ENCODE results near the gene CTBP2. TPM values are rescaled to one million over a fixed set of nuclear protein-coding genes. Genes with fewer than 3 reads are reported as not detected.

CTBP2 gene
- total RNA-seq, 4 donors from 2014 or later: 74.8 to 103 (median 79.2) TPM

DNA sequence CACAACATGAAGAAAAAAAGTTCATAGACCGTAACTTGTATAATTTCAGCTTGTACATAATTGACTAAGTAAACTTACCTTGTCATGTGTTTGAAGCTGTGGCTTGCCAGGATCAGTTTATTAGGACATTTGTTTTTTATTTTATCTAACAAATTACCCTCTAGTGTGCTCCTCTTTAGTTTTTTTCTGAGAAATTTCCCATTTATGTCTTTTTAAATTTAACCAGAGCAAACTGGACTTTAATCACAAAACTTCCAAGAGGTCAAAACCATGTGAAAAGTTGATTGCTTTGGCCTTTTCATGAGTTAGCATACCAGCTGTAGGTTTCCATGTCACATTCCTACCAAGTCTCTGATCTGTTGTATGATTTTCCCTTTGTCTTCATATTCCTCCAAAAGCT is 176.0 kb downstream of the CTBP2 start:
- no peak for ATAC-seq
- H3K36me3 ChIP-seq: peaks cover 5 to 79% of the 10 kb centered on the region in 2 donors
- H3K4me3 ChIP-seq: no peak overlapping the region
- no peak for TF ChIP-seq POLR2A (IDR thresholded peaks at IDR 0.05)
- TF ChIP-seq, protein P1, sequence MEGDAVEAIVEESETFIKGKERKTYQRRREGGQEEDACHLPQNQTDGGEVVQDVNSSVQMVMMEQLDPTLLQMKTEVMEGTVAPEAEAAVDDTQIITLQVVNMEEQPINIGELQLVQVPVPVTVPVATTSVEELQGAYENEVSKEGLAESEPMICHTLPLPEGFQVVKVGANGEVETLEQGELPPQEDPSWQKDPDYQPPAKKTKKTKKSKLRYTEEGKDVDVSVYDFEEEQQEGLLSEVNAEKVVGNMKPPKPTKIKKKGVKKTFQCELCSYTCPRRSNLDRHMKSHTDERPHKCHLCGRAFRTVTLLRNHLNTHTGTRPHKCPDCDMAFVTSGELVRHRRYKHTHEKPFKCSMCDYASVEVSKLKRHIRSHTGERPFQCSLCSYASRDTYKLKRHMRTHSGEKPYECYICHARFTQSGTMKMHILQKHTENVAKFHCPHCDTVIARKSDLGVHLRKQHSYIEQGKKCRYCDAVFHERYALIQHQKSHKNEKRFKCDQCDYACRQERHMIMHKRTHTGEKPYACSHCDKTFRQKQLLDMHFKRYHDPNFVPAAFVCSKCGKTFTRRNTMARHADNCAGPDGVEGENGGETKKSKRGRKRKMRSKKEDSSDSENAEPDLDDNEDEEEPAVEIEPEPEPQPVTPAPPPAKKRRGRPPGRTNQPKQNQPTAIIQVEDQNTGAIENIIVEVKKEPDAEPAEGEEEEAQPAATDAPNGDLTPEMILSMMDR (IDR thresholded peaks at IDR 0.05): no peak
- TF ChIP-seq POLR2AphosphoS5 (IDR thresholded peaks at IDR 0.05): no peak
- TF ChIP-seq EP300 (IDR thresholded peaks at IDR 0.05): no peak
- H3K27ac ChIP-seq: no peak overlapping the region
- no peaks in the 10 kb centered on the region for H3K27me3 ChIP-seq
- no peaks in the 10 kb centered on the region for H3K9me3 ChIP-seq
- 69 to 91% methylated on average over 1 of the region's 1 CpG for WGBS, 2 donors (ENCODE audit: low coverage in 1 of 2)
- H3K4me1 ChIP-seq: peaks cover 0 to 9% (median 0%) of the 10 kb centered on the region in 3 donors

GRCh38 chr10:124983321-124983720 is 177.0 kb downstream of the CTBP2 start:
- H3K9me3 ChIP-seq: no peaks in the 10 kb centered on the region
- no peak overlapping the region for H3K27ac ChIP-seq
- H3K4me1 ChIP-seq: peaks cover 0 to 14% (median 0%) of the 10 kb centered on the region in 3 donors
- WGBS, 2 donors (ENCODE audit: low coverage in 1 of 2): 21 to 46% methylated on average over 3 to 6 of the region's 6 CpGs
- peaks cover 5 to 68% of the 10 kb centered on the region in 2 donors for H3K36me3 ChIP-seq
- no peak overlapping the region for H3K4me3 ChIP-seq
- TF ChIP-seq POLR2A (IDR thresholded peaks at IDR 0.05) (no peak), EP300 (IDR thresholded peaks at IDR 0.05) (no peak), POLR2AphosphoS5 (IDR thresholded peaks at IDR 0.05) (no peak)
- TF ChIP-seq, protein P1 (IDR thresholded peaks at IDR 0.05): no peak
- no peaks in the 10 kb centered on the region for H3K27me3 ChIP-seq
- no peak for ATAC-seq

GRCh38 chr10:124978376-124978725 is 182.0 kb downstream of the CTBP2 start:
- H3K9me3 ChIP-seq: no peaks in the 10 kb centered on the region
- peaks cover 0 to 20% (median 0%) of the 10 kb centered on the region in 3 donors for H3K4me1 ChIP-seq
- WGBS, 2 donors (ENCODE audit: low coverage in 1 of 2): 56 to 89% methylated on average over 2 to 4 of the region's 5 CpGs
- H3K27ac ChIP-seq: no peak overlapping the region
- peaks cover 0 to 47% of the 10 kb centered on the region in 2 donors for H3K36me3 ChIP-seq
- no peak for TF ChIP-seq EP300 (IDR thresholded peaks at IDR 0.05)
- TF ChIP-seq POLR2AphosphoS5 (IDR thresholded peaks at IDR 0.05): no peak
- TF ChIP-seq, protein P1 (IDR thresholded peaks at IDR 0.05): no peak
- no peak for TF ChIP-seq POLR2A (IDR thresholded peaks at IDR 0.05)
- no peak for ATAC-seq
- no peak overlapping the region for H3K4me3 ChIP-seq
- no peaks in the 10 kb centered on the region for H3K27me3 ChIP-seq

DNA sequence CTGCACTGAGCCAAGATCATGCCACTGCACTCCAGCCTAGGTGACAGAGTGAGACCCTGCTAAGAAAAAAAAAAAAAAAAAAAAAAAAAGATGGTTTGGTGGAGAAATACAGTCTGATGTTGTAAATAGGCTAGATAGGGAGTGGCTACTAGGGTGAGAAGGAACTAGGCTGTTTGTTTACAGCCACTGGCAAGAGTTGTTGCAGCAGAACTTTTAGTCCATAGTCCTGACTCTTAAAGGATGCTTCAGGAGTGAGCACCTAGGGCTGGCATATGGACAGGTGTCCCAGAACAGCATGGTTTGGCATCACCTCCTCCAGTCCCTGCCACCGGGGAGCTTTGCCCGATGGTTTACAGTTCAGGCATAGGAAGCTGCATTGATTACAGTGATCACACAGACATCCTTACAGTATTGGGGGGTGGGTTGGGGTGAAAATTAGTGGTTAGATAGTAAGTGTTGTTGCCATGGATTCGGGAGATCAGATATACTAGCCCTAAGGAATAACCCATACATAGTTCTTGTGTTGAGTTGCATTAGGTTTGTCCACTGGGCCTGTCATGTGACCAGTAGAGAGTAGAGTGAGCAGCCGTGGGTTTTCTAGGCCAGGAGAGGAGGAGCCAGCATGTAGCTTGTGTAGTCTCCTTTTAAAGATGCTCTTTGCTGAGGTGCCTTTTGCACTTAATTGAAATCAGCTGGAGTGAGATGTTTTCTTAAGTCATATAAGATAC is 182.6 kb downstream of the CTBP2 start:
- Histone ChIP-seq H3K4me1 (peaks cover 0 to 17% (median 0%) of the 10 kb centered on the region in 3 donors), H3K36me3 (peaks cover 0 to 42% of the 10 kb centered on the region in 2 donors), H3K4me3 (no peak overlapping the region), H3K27ac (no peak overlapping the region), H3K27me3 (no peaks in the 10 kb centered on the region), H3K9me3 (no peaks in the 10 kb centered on the region)
- no peak for TF ChIP-seq POLR2A (IDR thresholded peaks at IDR 0.05)
- TF ChIP-seq, protein P1 (IDR thresholded peaks at IDR 0.05): no peak
- TF ChIP-seq POLR2AphosphoS5 (IDR thresholded peaks at IDR 0.05): no peak
- TF ChIP-seq EP300 (IDR thresholded peaks at IDR 0.05): no peak
- WGBS, 2 donors (ENCODE audit: low coverage in 1 of 2): 67 to 75% methylated on average over 2 to 4 of the region's 4 CpGs
- no peak for ATAC-seq

GRCh38 chr10:124977161-124977560 is 183.2 kb downstream of the CTBP2 start:
- no peak for ATAC-seq
- H3K36me3 ChIP-seq: peaks cover 0 to 35% of the 10 kb centered on the region in 2 donors
- no peak overlapping the region for H3K4me3 ChIP-seq
- H3K27ac ChIP-seq: no peak overlapping the region
- TF ChIP-seq EP300 (IDR thresholded peaks at IDR 0.05): no peak
- H3K27me3 ChIP-seq: no peaks in the 10 kb centered on the region
- peaks cover 0 to 17% (median 0%) of the 10 kb centered on the region in 3 donors for H3K4me1 ChIP-seq
- WGBS, 2 donors (ENCODE audit: low coverage in 1 of 2): 100% methylated on average over 2 of the region's 3 CpGs; no CpG with 5 or more reads in 1 of the 2 donors
- H3K9me3 ChIP-seq: no peaks in the 10 kb centered on the region

All from gastroesophageal sphincter (tissue), 4 donors.